H1 (cell line): ENCODE results near the gene MPDZ. TPM values are rescaled to one million over a fixed set of nuclear protein-coding genes. Genes with fewer than 3 reads are reported as not detected.

Source experiments
- CTCF ChIA-PET: fragments of 300-600 bp; sonication (Branson Sonifier 250); formaldehyde crosslinking; loops from one replicate; lab custom pipeline; 2021; ENCODE audit not compliant: partially characterized antibody; lab: Charles Lee
- POLR2A ChIA-PET: fragments of 300-600 bp; sonication (Branson Sonifier 250); formaldehyde crosslinking; loops from one replicate; lab custom pipeline; 2021; ENCODE audit warnings: inconsistent platforms; ENCODE audit not compliant: partially characterized antibody; lab: Charles Lee
- DNase-seq, 2 experiments: peaks; one replicate each; pipeline versions ENCODE4 v3.0.0 to v3.0.0-alpha.2; 2010 to 2022; ENCODE audit warnings: low spot score in 2 of 2, low read depth in 1 of 2, mixed read lengths in 1 of 2
- FAIRE-seq: peaks from 2 replicates; lab custom pipeline; 2011; peaks lifted over from hg19 to GRCh38; lab: Jason Lieb, UNC
- H2AFZ ChIP-seq: 2 replicates; pipeline ENCODE4 v1.8.1; 2012; ENCODE audit warnings: low read length, inconsistent platforms
- H2AK5ac ChIP-seq: 2 replicates; pipeline ENCODE4 v1.6.1; 2013; ENCODE audit warnings: low read depth, low read length
- H2BK120ac ChIP-seq: replicated peaks from 2 replicates; pipeline ENCODE3; 2013; ENCODE audit warnings: low read depth, low read length, inconsistent platforms
- H2BK12ac ChIP-seq: 2 replicates; pipeline ENCODE4 v1.6.1; 2013; ENCODE audit warnings: low read depth, low read length
- H2BK15ac ChIP-seq: 2 replicates; pipeline ENCODE4 v1.6.1; 2013; ENCODE audit warnings: low read length
- H2BK20ac ChIP-seq: 2 replicates; pipeline ENCODE4 v1.6.1; 2013; ENCODE audit warnings: low read length
- H2BK5ac ChIP-seq: 2 replicates; pipeline ENCODE4 v1.6.1; 2013; ENCODE audit warnings: low read depth, low read length
- H3K14ac ChIP-seq: 2 replicates; pipeline ENCODE4 v1.6.1; 2013; ENCODE audit warnings: inconsistent platforms; ENCODE audit not compliant: insufficient read length
- H3K18ac ChIP-seq: 2 replicates; pipeline ENCODE4 v1.6.1; 2013; ENCODE audit warnings: low read length; ENCODE audit errors: extremely low read depth
- H3K23ac ChIP-seq: 2 replicates; pipeline ENCODE4 v1.6.1; 2013; ENCODE audit warnings: inconsistent platforms; ENCODE audit not compliant: insufficient read length
- H3K23me2 ChIP-seq: 2 replicates; pipeline ENCODE4 v1.6.1; 2013; ENCODE audit warnings: low read depth, low read length
- H3K27ac ChIP-seq: 2 replicates; pipeline ENCODE4 v1.6.1; 2011; ENCODE audit warnings: low read depth, low read length, inconsistent platforms
- H3K27me3 ChIP-seq, 4 experiments: replicated peaks in 1 of 4; 1 replicate in 1 of 4; 2 replicates in 3 of 4; pipeline versions ENCODE4 v1.6.1 to v1.8.1; 2011 to 2013; ENCODE audit warnings: low read length in 3 of 4, mild to moderate bottlenecking in 3 of 4, inconsistent platforms in 2 of 4, mixed read lengths in 2 of 4, moderate library complexity in 1 of 4; ENCODE audit not compliant: control insufficient read depth in 3 of 4, insufficient read depth in 3 of 4; ENCODE audit errors: extremely low read depth in 1 of 4
- H3K36me3 ChIP-seq, 4 experiments: 2 replicates each; pipeline versions ENCODE4 v1.6.1 to v1.8.1; 2011 to 2013; ENCODE audit warnings: mild to moderate bottlenecking in 4 of 4, low read length in 3 of 4, moderate library complexity in 2 of 4, control low read depth in 1 of 4, inconsistent platforms in 1 of 4; ENCODE audit not compliant: insufficient read depth in 4 of 4, control insufficient read depth in 2 of 4
- H3K4ac ChIP-seq: replicated peaks from 2 replicates; pipeline ENCODE3; 2013; ENCODE audit warnings: low read length, low read depth, mixed read lengths, inconsistent platforms; ENCODE audit not compliant: insufficient read length
- H3K4me1 ChIP-seq, 4 experiments: replicated peaks in 1 of 4; 1 replicate in 1 of 4; 2 replicates in 3 of 4; pipeline versions ENCODE4 v1.6.1 to v1.8.1; 2011 to 2013; ENCODE audit warnings: low read length in 3 of 4, inconsistent platforms in 2 of 4, mixed read lengths in 1 of 4; ENCODE audit not compliant: insufficient read depth in 4 of 4, control insufficient read depth in 3 of 4
- H3K4me2 ChIP-seq, 2 experiments: 2 replicates each; pipeline versions ENCODE4 v1.6.1 to v1.8.1; 2011 to 2013; ENCODE audit warnings: low read depth in 2 of 2, low read length in 2 of 2, control low read depth in 1 of 2, inconsistent platforms in 1 of 2, mild to moderate bottlenecking in 1 of 2; ENCODE audit not compliant: insufficient read depth in 1 of 2
- H3K4me3 ChIP-seq, 4 experiments: fragments of 200-600, 300-600 bp in 1 of 4; sonication (generic), shearing (Covaris generic), sonication (Bioruptor Twin) in 1 of 4; 2 replicates each; pipeline versions ENCODE4 v1.5.1 to v1.8.1; 2011 to 2016; ENCODE audit warnings: low read length in 4 of 4, low read depth in 3 of 4, control low read depth in 2 of 4, inconsistent platforms in 2 of 4, mild to moderate bottlenecking in 2 of 4, mixed read lengths in 1 of 4, moderate library complexity in 1 of 4; ENCODE audit not compliant: insufficient read depth in 2 of 4; ENCODE audit errors: extremely low read depth in 1 of 4
- H3K56ac ChIP-seq: replicated peaks from 2 replicates; pipeline ENCODE3; 2013; ENCODE audit warnings: low read depth, mild to moderate bottlenecking, mixed read lengths, low read length, inconsistent platforms; ENCODE audit not compliant: insufficient read length
- H3K79me1 ChIP-seq: 2 replicates; pipeline ENCODE4 v1.6.1; 2013; ENCODE audit warnings: low read depth, low read length, control low read depth
- H3K79me2 ChIP-seq, 2 experiments: 2 replicates each; pipeline versions ENCODE4 v1.6.1 to v1.8.1; 2012 to 2013; ENCODE audit warnings: low read length in 2 of 2, mild to moderate bottlenecking in 2 of 2, inconsistent platforms in 1 of 2; ENCODE audit not compliant: insufficient read depth in 2 of 2, control insufficient read depth in 1 of 2
- H3K9ac ChIP-seq, 4 experiments: replicated peaks in 1 of 4; 1 replicate in 1 of 4; 2 replicates in 3 of 4; pipeline versions ENCODE4 v1.6.1 to v1.8.1; 2011 to 2013; ENCODE audit warnings: low read depth in 3 of 4, low read length in 3 of 4, control low read depth in 2 of 4, mild to moderate bottlenecking in 2 of 4, moderate library complexity in 2 of 4, inconsistent platforms in 1 of 4; ENCODE audit errors: extremely low read depth in 1 of 4
- H3K9me3 ChIP-seq, 2 experiments: 2 replicates each; pipeline versions ENCODE4 v1.6.1 to v1.8.1; 2012 to 2013; ENCODE audit warnings: mild to moderate bottlenecking in 2 of 2, moderate library complexity in 2 of 2, control low read depth in 1 of 2, inconsistent platforms in 1 of 2, low read depth in 1 of 2, low read length in 1 of 2, mixed read lengths in 1 of 2; ENCODE audit not compliant: insufficient read depth in 2 of 2
- H4K20me1 ChIP-seq, 2 experiments: replicated peaks in 1 of 2; 2 replicates each; pipeline versions ENCODE3 to v1.8.1; 2011 to 2013; ENCODE audit warnings: inconsistent platforms in 2 of 2, low read length in 2 of 2, mild to moderate bottlenecking in 1 of 2; ENCODE audit not compliant: insufficient read depth in 2 of 2, control insufficient read depth in 1 of 2
- H4K5ac ChIP-seq: 2 replicates; pipeline ENCODE4 v1.6.1; 2013; ENCODE audit warnings: low read length, low read depth, mixed read lengths, inconsistent platforms; ENCODE audit not compliant: insufficient read length
- H4K8ac ChIP-seq: 2 replicates; pipeline ENCODE4 v1.8.0; 2013; ENCODE audit warnings: mild to moderate bottlenecking, moderate library complexity, low read length, inconsistent platforms; ENCODE audit not compliant: insufficient read depth; ENCODE audit errors: extremely low read depth
- H4K91ac ChIP-seq: replicated peaks from 2 replicates; pipeline ENCODE3; 2013; ENCODE audit warnings: low read length, mixed read lengths, inconsistent platforms; ENCODE audit not compliant: insufficient read length
- CTCF ChIP-seq, 3 experiments: IDR thresholded peaks; 1 replicate in 2 of 3; 2 replicates in 1 of 3; pipeline versions ENCODE4 v1.5.1 to v1.6.1; 2011; ENCODE audit warnings: low read length in 3 of 3, mild to moderate bottlenecking in 3 of 3, inconsistent platforms in 2 of 3, low read depth in 1 of 3, moderate library complexity in 1 of 3; ENCODE audit not compliant: insufficient read depth in 1 of 3; ENCODE audit errors: control extremely low read depth in 1 of 3
- WGBS, 2 experiments: shearing (Covaris generic) in 1 of 2; methylation state at CpG; one replicate each; pipeline versions ENCODE4 v1.1.6 to v1.1.7; 2013 to 2015; ENCODE audit warnings: low lambda C conversion rate in 2 of 2, mixed read lengths in 2 of 2, inconsistent platforms in 1 of 2, low coverage in 1 of 2, missing lambda C conversion rate in 1 of 2; ENCODE audit not compliant: insufficient replicate concordance in 2 of 2, insufficient coverage in 1 of 2, insufficient read length in 1 of 2; ENCODE audit errors: extremely low coverage in 1 of 2, missing lambda C conversion rate in 1 of 2; 5-methylcytosine and 5-hydroxymethylcytosine counted together
- polyA plus RNA-seq, 7 experiments: library from polyadenylated mRNA; depleted of rRNA in 3 of 7; stranded (reverse) in 5 of 7; unstranded in 2 of 7; fragments of >200 nt in 5 of 7; fragments of 200-250 nt in 2 of 7; gene quantifications; 1 replicate in 5 of 7; 2 replicates in 1 of 7; 4 replicates in 1 of 7; pipeline versions ENCODE4 v1.2.1 to v1.2.3, GENCODE V29; 2011 to 2013; ENCODE audit warnings: missing spikeins in 2 of 7, mixed read lengths in 2 of 7
- total RNA-seq: library from RNA; stranded (reverse); fragmentation: NEBNext Ultra II Directional; extraction: Animal tissue kit (Norgen Biotek cat#: 25700); gene quantifications from 2 replicates; pipeline ENCODE4 v1.2.1, GENCODE V29; 2021

MPDZ gene
- total and polyA plus RNA-seq, 2 of the 8 experiments (the other 6 are each of a cell fraction or from before 2014, with no cell fraction given): 14.6 to 39.4 TPM

- H2AFZ ChIP-seq: no peak overlapping the region
- H3K4ac ChIP-seq: no peak overlapping the region
- no peaks in the 10 kb centered on the region for H3K79me1 ChIP-seq
- no peak overlapping the region for H4K91ac ChIP-seq
- no peak overlapping the region for H3K4me3 ChIP-seq
- ChIA-PET POLR2A (no interaction called here), CTCF (no interaction called here)
- no peak overlapping the region for H3K23ac ChIP-seq
- H3K27ac ChIP-seq: no peak overlapping the region
- no peak for FAIRE-seq
- H2BK120ac ChIP-seq: no peak overlapping the region
- H3K9me3 ChIP-seq: no peaks in the 10 kb centered on the region
- H4K8ac ChIP-seq: no peak overlapping the region
- 79% methylated on average over 2 of the region's 2 CpGs; no CpG with 5 or more reads in 1 of the 2 experiments for WGBS, 2 experiments
- no peaks in the 10 kb centered on the region for H3K79me2 ChIP-seq
- H3K56ac ChIP-seq: no peak overlapping the region
- H3K27me3 ChIP-seq: no peaks in the 10 kb centered on the region
- no peak overlapping the region for H3K18ac ChIP-seq
- no peak overlapping the region for H2BK20ac ChIP-seq
- no peak for TF ChIP-seq CTCF (IDR thresholded peaks at IDR 0.05; ENCODE audit: control extremely low read depth in 1 of 3, insufficient read depth in 1 of 3, low read depth in 1 of 3, low read length in 3 of 3)
- no peak overlapping the region for H4K5ac ChIP-seq
- peaks cover 0 to 11% (median 6%) of the 10 kb centered on the region in 4 experiments; a peak in 4 of 7 replicates for H3K4me1 ChIP-seq
- H3K4me2 ChIP-seq: no peak overlapping the region
- H3K23me2 ChIP-seq: no peaks in the 10 kb centered on the region
- no peaks in the 10 kb centered on the region for H4K20me1 ChIP-seq
- H2AK5ac ChIP-seq: no peak overlapping the region
- no peak overlapping the region for H3K9ac ChIP-seq
- no peak overlapping the region for H2BK5ac ChIP-seq
- no peak overlapping the region for H2BK12ac ChIP-seq
- DNase-seq: no peak
- H2BK15ac ChIP-seq: no peak overlapping the region
- H3K14ac ChIP-seq: no peak overlapping the region
- peaks cover 0 to 6% (median 0%) of the 10 kb centered on the region in 4 experiments; a peak in 1 of 8 replicates for H3K36me3 ChIP-seq
Measured at GRCh38 chr9:13144166-13144775, 135.2 kb downstream of the MPDZ start.
